ENCODE results near the gene KHDC1. TPM values are rescaled to one million over a fixed set of nuclear protein-coding genes. Genes with fewer than 3 reads are reported as not detected.
"Not testable (repeated sequence)": the region's sequence is repeated elsewhere in the genome, so short reads cannot be mapped to it uniquely, and the experiment has no call there.

The KHDC1 gene
- total RNA-seq, 2 experiments from 2014 or later: 5.1 to 5.9 TPM

- CTCF ChIA-PET: no interaction called here
- POLR2A ChIA-PET: no interaction called here
Observed at GRCh38 chr6:73258721-73259120, 4.3 kb downstream of the KHDC1 start.

DNA sequence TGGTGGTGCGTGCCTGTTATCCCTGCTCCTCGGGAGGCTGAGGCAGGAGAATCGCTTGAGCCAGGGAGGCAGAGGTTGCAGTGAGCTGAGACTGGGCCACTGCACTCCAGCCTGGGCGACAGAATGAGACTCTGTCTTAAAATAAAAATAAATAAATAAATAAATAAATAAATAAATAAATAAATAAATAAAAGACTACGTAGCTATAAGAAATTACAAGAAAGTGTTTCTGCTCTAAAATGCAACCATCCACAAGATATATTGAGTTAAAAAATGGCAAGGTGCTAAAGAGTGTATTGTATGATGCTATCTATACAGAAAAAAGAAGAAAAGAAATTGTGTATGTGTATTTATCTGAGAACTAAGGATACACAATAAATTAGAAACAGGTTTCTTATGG lies 8.7 kb downstream of the KHDC1 start:
- CTCF ChIA-PET: interaction anchor here (0.6 to 0.7 kb wide), 3 partner anchors 13 to 802 kb away, joined by 3 read pairs; no protein-coding TSS in a partner anchor
- POLR2A ChIA-PET: not testable (repeated sequence)

GRCh38 chr6:73252703-73253102 lies 10.3 kb downstream of the KHDC1 start:
- ChIA-PET POLR2A (no interaction called here), CTCF (no interaction called here)

DNA sequence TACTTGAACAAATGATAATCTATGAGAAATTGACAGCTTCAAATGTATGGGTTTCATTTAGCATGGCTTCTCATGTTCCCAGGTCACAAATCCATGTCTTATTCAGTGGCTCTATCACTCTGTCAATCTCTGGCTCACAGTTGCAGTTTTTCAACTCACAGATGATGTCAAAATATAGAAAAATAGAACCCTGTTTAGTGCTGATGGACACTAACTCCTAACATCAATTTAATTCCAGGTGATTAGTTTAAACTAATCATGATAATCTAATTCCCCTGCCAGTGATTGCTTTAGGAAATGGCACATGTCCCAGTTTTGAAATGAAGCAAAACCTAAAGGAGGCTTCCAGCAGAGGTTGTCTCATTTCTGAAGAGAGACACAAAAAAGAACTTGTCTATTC lies 13.0 kb downstream of the KHDC1 start:
- ChIA-PET POLR2A (no interaction called here), CTCF (no interaction called here)

DNA sequence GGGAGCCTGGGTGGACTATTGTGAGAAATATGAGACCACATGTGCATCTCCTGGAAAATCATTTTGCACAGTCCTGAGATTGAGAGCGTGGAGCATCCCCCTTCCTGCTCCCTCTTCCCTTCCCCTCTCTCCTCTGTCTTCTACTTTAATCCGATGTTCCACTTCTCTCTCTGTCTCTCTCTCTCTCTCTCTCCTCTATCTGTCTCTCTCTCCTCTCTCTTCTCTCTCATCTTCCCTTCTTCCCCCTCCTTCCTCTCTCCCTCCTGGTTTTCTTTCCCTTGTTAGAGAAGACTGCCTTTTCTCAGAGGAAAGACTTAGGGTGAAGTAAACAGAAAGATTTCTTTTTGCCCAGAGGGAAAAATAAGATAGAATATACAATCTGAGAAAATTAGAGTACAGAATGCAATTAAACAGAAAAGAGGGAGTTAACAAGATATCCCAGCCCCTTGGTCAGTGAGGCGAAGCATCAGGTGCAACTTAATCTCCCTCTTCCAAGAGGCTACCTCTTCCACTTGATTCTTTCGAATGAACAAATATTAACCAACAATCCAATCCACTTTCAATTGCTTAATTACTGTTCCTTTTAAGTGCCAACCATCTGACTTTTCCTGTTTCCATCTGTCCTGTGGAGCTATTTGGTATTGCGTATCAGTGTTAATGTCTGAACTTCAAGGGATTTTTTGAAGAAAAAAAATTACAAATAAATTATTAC lies 14.6 kb downstream of the KHDC1 start:
- ChIA-PET CTCF (interaction anchor here (0.7 kb wide), 1 partner anchor 576 kb away, joined by 4 read pairs; no protein-coding TSS in a partner anchor), POLR2A (interaction anchor here (0.7 kb wide), 1 partner anchor 188 kb away, joined by 8 read pairs; no protein-coding TSS in a partner anchor)

GRCh38 chr6:73242001-73242400 lies 21.0 kb downstream of the KHDC1 start:
- ChIA-PET POLR2A (no interaction called here), CTCF (no interaction called here)

- ChIA-PET CTCF (no interaction called here), POLR2A (no interaction called here)
Observed at GRCh38 chr6:73240730-73241129, 22.3 kb downstream of the KHDC1 start.

DNA sequence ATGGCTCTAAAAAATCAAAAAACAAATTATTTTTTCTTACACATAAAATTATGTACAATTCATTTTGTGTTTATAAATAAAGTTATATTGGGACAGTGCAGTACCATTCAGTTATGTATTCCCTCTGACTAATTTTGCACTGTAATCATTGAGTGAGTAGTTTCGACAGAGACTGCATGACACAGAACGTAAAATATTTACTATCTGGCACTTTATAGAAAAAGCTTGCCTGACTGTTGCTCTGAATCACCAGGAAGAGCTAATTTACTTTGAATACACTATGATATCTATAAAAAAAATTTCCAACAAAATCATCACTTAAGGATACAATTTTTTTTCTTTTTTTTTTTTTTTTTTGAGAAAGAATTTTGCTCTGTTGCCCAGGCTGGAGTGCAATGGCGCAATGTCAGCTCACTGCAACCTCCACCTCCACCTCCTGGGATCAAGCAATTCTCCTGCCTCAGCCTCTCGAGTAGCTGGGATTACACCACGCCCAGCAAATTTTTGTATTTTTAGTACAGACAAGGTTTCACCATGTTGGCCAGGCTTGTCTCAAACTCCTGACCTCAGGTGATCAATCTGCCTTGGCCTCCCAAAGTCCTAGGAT lies 26.7 kb downstream of the KHDC1 start:
- ChIA-PET POLR2A (no interaction called here), CTCF (interaction anchor here (0.7 to 1.1 kb wide), 3 partner anchors 50 to 823 kb away, joined by 3 to 5 read pairs (median 3); no protein-coding TSS in a partner anchor)

DNA sequence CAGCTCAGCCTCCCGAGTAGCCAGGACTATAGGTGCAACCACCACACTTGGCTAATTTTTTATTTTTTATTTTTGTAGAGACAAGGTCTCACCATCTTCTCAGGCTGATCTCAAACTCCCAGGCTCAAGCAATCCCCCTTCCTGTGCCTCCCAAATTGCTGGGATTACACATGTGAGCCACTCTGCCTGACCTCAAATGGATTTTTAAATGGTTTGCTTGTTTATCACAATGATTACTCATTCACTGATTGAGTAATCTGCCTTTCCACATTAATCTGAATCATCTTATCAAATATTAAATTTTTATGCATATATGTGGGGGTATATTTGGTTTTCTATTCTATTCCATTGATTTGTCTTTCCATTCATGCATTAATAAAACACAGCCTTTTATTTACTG lies 28.3 kb downstream of the KHDC1 start:
- ChIA-PET POLR2A (no interaction called here), CTCF (no interaction called here)

GRCh38 chr6:73233971-73234370 lies 29.0 kb downstream of the KHDC1 start:
- POLR2A ChIA-PET, CTCF ChIA-PET: not testable (repeated sequence)

- ChIA-PET CTCF (no interaction called here), POLR2A (no interaction called here)
Observed at GRCh38 chr6:73233048-73233447, 29.9 kb downstream of the KHDC1 start.

DNA sequence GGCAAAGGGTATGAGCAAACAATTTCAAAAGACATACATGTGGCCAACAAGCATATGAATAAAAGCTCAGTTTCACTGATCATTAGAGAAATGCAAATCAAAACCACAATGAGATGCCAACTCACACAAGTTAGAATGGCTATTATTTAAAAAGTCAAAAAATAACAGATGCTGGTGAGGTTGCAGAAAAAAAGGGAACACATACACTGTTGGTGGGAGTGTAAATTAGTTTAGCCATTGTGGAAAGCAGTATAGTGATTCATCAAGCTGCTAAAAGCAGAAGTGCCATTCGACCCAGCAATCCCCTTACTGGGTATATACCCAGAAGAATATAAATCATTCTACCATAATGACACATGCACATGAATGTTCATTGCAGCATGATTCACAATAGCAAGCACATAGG lies 31.0 kb downstream of the KHDC1 start:
- ChIA-PET CTCF (no interaction called here), POLR2A (no interaction called here)

GRCh38 chr6:73227606-73228255 lies 35.3 kb downstream of the KHDC1 start:
- ChIA-PET CTCF (no interaction called here), POLR2A (no interaction called here)

- CTCF ChIA-PET: no interaction called here
- POLR2A ChIA-PET: no interaction called here
Observed at GRCh38 chr6:73225396-73225795, 37.6 kb downstream of the KHDC1 start, which contains the start of gene KHDC1L. TSS of gene KHDC1L (minus strand) at chr6:73225496. CDS start at chr6:73225408, 88 bp downstream.

GRCh38 chr6:73216859-73217258 lies 46.1 kb downstream of the KHDC1 start:
- POLR2A ChIA-PET: no interaction called here
- CTCF ChIA-PET: no interaction called here

- POLR2A ChIA-PET: no interaction called here
- CTCF ChIA-PET: no interaction called here
Observed at GRCh38 chr6:73209117-73209516, 53.9 kb downstream of the KHDC1 start.

- ChIA-PET POLR2A (no interaction called here), CTCF (no interaction called here)
Observed at GRCh38 chr6:73207221-73207837, 55.7 kb downstream of the KHDC1 start.

GRCh38 chr6:73204252-73204651 lies 58.7 kb downstream of the KHDC1 start:
- CTCF ChIA-PET: no interaction called here
- POLR2A ChIA-PET: no interaction called here

GRCh38 chr6:73203098-73203497 lies 59.9 kb downstream of the KHDC1 start:
- POLR2A ChIA-PET: no interaction called here
- CTCF ChIA-PET: no interaction called here

GRCh38 chr6:73200735-73201134 lies 62.3 kb downstream of the KHDC1 start:
- POLR2A ChIA-PET: no interaction called here
- CTCF ChIA-PET: interaction anchor here (0.6 kb wide), 1 partner anchor 980 kb away, joined by 3 read pairs; no protein-coding TSS in a partner anchor

DNA sequence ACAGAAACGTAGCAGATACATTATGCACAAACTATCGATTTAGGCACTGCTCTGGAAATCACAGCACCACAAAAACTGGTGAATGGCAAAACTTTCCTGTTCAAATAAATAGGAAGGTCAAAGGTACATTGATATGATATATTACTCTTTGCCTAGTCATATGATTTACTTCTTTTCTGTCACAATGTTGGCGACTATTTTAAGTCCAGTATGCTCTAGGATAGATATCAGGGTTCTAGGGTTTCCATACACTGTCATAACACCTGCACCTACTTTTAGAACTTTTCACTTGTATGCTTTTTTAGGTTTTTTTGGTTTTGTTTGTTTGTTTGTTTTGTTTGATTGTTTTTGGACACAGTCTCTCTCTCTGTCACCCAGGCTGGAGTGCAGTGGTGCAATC lies 62.7 kb downstream of the KHDC1 start:
- POLR2A ChIA-PET: no interaction called here
- CTCF ChIA-PET: no interaction called here
